NAMALWA (cell line): ENCODE data around the gene USP24.

ENCODE experiments used
- DNase-seq: peaks from one replicate; pipeline ENCODE4 v3.0.0-alpha.2; 2015; ENCODE audit warnings: low spot score

Gene USP24

DNA sequence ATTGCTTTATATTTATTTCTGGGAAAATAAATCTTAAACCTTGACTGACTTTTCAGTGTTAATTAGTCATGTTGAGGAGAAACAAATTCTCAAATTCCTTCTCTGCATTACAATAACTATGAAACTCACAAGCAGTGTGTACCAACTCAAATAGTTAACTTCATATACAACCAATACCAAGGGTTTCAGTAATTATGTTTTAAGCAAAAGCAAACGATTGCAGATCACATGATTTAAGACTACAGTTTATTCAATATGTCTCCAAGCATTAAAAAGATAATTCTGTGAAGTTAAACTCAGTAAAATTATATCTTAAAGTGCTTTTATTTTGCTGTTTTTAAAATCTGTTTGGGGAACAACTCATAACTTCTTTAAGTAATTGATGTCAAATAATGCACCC lies 147.2 kb downstream of the USP24 start:
- no peak for DNase-seq

DNA sequence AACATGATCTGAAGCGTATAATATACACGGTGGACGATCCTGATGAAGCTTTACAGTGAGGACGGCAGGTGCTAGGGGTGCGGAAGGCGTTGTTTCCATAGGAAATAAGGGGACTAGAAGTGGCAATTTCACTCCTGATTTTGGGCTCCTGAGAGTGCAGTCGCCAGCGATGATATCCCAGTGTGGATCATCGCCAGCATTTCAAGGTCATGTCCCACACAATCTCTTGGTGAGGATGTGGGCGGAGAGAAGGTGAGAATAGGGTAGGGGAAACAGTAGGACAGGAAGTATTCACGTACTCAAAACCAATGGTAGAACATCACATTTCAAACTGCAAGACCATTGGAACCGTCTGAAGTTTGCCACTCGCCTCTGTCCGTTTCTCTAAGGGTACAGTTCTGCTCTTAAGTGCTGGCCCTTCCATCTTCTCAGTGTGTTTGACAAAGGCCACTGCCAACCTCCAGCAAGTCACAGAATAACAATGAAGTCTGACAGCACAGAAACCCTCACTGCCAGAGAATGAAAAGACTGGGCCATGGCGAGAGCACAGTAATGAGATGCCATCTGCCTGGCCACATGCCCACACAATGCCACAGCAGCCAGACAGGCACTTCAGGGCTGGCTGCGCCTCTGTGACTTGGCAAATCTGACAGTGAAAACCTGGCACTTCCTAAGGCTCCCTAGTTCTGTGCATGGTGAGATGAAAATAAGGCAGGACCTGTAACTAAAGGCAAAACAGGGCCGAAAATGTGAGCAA lies 148.0 kb downstream of the USP24 start:
- no peak for DNase-seq

DNA sequence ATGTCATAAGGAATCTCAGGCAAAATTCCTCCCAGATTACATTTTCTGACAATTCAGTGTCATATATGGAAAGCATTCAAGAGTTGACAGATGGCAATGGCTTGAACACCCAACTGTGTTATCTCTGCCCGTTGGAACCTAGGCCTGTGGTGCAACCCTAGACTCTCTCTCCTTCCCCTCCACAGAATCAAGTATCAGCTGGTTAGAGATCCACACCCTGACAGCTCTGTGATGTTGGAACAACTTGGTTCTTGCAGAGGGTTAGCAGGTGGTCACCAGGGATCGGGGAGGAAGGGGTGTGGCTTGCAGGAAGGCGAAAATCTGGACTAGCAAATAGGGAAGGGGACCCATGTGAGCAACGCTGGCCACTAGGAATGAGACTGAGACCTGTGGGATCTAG lies 149.5 kb downstream of the USP24 start:
- DNase-seq: no peak

DNA sequence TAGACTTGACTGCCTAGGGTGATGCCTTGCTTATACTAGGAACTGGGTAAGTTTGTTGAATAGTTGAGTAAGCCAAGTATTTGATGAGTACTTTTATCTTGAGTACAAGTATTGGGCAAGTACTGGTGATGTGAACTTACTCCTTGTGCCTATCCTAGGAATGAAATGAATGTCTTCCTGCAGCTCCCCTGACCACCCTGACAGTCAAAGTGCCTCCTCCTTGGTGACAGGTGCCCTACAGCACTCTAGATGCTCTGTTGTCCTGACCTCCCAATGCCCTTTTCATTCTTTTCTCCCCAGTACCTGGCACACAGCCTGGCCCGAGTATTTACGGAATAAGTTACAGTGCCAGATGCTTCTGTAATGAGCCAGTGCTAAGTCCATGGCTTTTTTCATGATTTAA lies 150.3 kb downstream of the USP24 start:
- DNase-seq: no peak

DNA sequence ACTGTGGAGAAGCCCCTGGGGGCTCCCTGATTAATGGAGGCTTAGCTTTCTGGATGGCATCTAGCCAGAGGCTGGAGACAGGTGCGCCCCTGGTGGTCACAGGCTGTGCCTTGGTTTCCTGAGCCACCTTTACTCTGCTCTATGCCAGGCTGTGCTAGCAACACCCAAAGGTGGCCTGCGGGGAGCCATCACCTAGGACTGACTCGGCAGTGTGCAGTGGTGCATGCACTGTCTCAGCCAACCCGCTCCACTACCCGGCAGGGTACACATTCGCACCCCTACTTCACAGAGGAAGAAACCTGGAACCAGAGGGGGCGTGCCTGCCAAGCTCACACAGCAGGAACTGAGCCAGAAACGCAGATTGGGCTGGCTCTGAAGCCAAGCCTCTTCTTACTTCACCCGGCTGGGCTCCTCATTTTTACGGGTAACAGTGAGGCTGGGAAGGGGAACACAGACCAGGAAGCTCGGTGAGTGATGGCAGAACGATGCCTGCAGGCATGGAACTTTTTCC lies 151.0 kb downstream of the USP24 start:
- peak; percentile 45 for DNase-seq

DNA sequence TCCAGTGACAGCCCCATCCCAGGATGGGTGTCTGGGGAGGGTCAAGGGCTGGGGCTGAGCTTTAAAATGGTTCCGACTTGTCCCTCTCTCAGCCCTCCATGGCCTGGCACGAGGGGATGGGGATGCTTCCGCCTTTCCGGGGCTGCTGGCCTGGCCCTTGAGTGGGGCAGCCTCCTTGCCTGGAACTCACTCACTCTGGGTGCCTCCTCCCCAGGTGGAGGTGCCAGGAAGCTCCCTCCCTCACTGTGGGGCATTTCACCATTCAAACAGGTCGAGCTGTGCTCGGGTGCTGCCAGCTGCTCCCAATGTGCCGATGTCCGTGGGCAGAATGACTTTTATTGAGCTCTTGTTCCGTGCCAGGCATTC lies 151.6 kb downstream of the USP24 start:
- DNase-seq: no peak

DNA sequence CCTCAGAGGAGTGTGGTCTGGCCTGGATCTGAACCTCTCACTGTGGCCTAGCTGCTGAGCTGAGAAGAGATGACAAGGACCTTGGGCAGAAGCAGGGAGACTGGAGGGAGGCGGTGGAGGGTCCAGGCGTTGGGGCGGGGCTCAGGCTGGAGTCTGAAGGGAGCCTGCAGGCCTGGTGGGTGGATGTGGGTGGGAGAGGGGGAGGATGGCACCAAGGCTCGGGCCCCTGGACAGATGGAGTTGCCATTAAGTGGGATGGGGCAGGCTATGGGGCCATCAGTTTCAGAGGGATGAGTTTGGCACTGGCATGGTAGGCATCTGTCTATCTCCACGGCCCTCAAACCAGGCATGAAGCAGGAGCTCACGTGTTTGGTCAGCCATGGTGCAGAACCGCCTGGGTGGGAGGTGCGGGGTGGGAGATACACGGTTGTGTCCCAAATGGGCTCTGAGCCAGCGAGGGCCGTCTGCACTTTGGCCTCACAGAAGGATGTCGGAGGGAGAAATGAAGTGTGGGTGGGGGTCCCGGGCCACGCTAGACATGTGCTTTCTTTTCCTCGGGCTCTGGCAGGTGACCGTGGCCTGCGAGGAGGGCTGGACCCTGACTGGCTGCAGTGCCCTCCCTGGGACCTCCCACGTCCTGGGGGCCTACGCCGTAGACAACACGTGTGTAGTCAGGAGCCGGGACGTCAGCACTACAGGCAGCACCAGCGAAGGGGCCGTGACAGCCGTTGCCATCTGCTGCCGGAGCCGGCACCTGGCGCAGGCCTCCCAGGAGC lies 152.2 kb downstream of the USP24 start:
- DNase-seq: no peak

DNA sequence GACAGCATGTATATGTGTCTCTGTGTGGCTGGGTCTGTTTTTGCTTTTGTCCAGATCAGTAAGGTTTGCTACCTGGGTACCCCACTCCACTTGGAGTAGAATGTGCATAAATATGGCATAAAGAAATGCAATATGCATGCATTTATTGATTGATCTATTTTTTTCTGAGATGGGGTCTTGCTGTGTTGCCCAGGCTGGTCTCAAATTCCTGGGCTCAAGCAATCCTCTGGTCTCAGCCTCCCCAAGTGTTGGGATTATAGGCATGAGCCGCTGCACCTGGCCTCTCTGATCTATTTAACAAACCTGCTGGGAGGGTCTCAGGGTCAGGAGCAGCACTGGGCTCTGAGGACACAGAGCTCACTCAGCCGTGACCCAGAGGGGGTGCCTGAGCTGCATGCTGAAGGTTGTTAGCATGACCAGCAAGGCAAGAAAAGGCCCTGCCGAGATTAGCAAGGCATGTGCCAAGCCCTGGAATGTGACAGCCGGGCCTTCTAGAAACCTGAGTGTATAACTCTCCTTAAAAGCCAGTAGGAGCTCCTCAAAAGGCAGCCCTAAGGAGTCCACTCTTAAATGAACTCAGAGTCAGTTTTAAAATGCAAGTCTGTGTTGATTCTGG lies 153.3 kb downstream of the USP24 start:
- no peak for DNase-seq

DNA sequence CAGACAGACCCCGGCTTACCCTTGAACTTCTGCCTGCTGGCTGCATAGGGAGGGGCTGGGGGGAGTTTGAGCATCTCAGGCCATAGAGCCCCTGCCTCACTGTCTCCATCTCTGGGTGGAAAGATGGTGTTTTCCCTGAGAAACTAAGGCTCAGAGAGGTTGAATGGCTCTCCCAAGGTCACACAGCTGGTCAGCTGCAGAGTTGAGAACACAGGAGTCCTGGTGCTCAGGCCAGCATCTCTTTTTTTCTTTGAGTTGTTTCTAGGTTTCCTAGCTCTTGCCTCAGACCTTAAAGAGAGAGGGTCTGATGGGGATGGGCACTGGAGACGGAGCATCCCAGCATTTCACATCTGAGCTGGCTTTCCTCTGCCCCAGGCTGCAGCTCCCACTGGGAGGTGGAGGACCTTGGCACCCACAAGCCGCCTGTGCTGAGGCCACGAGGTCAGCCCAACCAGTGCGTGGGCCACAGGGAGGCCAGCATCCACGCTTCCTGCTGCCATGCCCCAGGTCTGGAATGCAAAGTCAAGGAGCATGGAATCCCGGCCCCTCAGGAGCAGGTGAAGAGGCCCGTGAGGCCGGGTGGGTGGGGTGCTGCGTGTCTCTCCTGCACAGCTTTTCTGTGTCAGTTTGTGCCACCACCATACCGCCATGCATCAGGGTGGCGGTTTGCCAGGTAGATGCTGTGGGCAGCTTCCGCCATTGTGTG lies 154.0 kb downstream of the USP24 start:
- no peak for DNase-seq

DNA sequence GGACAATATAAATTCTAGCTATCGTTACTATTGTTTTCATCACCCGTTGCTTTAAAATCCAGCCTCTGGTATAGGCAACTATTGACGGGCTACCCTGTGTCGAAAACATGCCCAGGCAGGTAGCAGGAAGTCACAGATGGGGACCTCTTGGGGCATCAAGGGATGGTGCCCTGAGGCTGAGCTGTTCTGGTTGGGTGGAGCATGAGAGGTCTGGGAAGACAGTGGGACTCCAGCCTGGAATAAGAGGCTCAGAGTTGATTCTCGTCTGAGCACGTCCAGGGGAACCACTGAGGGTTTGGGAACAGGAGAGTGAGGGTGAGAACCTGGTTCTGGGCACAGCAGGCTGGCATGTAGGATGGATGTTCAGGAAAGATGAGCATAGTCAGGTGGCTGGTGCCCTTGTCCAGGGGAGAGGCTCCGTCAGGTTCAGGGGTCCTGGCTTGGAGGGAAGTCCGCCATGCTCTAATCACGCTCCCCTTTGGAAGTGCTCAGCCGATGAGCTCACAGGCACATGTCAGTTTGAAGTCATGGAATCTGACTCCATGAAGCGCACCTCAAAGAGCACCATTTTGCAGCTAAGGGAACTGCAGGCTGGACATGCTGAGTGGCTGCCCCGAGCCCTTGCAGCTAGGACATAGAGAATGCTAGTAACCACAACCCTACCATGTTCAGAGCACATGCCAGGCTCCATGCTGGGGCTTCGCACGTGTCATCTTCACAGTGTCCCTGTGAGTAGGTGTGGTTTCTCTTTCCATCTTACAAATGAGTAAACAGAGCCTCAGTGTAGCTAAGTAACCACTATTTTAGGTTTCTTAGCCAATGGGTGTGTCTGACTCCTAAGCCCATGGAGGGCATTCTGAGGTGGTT lies 154.8 kb downstream of the USP24 start:
- peak; percentile 9 for DNase-seq

DNA sequence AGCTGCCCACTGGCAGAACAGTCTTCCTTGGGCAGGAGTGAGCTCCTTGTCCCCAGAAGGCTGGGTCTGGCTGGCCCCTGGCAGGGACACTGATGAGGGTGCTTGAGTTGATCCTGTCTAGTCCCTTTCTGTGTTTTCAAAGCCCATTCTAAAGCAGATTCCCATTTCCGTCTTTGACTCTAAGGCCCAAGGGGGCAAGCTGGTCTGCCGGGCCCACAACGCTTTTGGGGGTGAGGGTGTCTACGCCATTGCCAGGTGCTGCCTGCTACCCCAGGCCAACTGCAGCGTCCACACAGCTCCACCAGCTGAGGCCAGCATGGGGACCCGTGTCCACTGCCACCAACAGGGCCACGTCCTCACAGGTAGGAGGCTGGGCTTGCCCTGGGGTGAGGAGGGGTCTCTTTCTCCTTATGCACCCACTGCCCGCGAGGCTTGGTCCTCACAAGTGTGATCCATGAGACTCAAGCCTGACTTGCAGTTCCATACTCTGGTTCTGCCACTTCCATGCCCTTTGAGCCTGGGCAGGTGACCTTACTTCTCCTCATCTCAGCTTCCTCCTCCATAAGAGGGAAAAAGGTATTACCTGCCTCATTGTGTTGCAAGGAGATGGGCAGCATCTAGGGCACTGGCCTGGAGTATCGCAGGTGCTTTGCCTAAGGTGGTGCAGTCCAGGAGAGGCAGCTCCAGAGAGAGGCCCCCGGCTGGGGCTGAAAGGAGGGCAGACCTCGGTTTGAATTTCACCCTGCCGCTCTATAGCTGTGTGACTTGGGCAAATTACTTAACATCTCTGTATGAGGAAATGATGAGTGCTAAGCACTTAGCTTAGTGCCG lies 155.6 kb downstream of the USP24 start:
- DNase-seq: no peak

DNA sequence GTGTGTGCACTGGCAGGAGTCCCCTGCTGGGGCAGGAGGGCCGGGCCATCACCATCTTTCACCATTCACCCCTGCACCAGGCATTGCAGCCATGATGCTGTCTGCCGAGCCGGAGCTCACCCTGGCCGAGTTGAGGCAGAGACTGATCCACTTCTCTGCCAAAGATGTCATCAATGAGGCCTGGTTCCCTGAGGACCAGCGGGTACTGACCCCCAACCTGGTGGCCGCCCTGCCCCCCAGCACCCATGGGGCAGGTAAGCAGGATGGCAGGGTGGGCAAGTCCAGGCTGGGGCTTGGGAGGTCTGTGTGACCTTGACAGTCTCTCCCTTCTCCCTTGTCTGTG lies 157.2 kb downstream of the USP24 start:
- no peak for DNase-seq

DNA sequence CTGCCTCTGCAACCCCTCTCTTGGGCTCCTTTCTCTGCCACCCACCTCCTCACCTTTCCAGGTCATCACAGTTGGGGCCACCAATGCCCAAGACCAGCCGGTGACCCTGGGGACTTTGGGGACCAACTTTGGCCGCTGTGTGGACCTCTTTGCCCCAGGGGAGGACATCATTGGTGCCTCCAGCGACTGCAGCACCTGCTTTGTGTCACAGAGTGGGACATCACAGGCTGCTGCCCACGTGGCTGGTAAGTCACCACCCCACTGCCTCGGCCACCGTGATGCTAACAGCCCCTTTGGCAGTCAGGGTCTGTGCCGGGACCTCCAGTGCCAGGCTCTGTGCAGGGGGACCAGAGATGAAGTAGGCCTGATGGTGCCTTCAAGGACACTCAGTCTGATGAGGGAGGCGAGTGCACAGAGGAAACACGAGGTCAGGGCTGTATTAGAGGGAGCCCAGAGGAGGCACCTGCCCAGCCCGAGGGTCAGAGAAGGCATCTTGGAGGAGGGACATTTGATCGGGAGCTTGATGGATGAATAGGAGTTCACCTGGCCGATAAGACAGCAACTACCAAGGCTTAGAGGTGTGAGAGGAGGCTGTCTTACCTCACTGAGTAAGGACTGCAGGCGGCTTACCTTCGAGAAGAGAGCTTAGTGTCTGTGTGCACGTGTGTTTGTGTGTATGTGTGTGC lies 157.8 kb downstream of the USP24 start:
- DNase-seq: no peak

DNA sequence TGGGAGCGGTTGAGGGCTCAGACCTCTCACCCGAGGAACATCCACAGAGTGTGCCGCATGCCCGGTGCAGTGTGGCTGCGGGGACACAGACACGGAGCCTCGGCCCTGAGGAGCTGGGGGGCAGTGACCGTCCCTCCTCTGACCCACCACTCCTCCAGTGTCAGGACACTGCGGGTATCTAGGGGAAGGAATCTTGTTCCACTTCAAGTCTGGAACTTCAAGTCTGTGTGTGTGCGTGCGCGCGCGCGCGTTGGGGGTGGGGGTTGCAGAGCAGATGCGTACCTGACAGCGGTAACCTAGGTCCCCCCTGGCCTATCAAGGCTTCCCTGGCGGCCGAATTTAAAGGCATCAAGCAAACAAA lies 158.6 kb downstream of the USP24 start:
- DNase-seq: no peak

DNA sequence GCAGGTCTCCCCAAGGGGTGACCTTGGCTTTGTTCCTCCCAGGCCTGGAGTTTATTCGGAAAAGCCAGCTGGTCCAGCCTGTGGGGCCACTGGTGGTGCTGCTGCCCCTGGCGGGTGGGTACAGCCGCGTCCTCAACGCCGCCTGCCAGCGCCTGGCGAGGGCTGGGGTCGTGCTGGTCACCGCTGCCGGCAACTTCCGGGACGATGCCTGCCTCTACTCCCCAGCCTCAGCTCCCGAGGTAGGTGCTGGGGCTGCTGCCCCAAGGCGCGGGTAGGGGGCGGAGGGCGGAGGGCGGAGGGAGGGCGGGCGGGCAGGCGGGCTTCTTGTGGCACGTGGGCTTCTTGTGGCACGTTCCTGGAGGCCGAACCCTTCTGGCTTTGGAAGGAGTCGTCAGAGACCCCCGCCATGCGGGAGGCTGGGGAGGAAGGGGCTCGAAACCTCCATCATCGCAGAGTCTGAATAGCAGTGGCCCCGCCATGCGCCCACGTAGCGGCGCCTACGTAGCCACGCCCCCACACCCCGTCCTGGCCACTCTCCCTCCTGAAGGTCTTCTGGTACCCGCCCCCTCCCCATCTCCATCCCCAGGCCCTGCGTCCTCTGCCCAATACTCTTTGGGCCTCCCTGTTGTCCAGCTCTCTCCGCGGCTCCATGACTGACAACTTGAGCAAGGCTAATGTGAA lies 159.1 kb downstream of the USP24 start:
- DNase-seq: no peak

DNA sequence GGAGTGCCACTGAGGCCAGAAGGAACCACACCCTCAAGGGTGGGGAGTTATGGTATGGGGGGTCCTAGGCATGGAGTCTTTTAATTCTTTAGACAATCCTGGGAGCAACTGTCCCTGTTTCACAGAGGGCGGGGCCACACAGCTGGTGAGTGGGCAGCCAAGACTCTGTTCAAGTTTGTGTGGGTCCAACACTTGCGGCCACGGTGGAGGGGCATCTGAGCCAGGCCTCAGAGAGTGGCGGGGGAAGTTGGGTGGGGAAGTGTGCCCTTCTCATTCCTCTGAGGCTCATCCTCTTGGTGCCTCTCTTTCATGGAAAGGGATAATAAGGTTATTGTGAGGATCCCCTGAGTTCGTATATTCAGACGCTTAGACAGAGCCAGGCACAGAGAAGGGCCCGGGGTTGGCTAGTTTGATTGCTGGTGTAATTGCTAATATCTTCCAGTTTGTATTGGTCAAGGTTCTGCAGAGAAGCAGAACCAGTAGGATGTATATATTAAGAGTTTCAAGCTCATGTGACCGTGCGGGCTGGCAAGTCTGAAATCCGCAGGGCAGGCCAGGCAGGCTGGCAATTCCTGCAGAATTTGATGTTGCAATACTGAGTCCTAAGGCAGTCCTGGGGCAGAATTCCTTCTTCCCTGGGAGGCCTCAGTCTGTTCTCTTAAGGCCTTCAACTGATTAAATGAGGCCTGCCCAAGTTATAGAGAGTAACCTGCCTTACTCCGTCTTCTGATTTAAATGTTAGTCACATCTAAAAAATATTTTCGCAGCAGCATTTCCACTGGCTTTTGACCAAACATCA lies 159.9 kb downstream of the USP24 start:
- no peak for DNase-seq

DNA sequence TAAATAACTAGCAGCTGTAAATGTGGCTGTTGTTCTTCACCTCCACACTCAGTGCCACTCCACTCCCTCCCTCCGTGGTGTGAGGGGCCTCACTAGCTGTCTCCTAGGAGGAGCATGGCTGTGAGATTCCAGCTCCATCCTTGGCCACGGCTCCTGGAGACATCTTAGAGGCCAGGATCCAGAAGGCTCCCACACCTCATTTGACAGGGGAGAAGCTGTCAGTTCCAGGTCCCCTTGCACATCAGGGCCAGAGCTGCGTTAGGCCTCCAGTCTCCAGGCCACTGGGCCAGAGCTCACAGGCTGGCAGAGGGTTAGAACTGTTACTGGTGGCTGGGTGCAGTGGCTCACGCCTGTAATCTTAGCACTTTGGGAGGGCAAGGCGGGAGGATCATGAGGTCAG lies 160.8 kb downstream of the USP24 start:
- DNase-seq: no peak

DNA sequence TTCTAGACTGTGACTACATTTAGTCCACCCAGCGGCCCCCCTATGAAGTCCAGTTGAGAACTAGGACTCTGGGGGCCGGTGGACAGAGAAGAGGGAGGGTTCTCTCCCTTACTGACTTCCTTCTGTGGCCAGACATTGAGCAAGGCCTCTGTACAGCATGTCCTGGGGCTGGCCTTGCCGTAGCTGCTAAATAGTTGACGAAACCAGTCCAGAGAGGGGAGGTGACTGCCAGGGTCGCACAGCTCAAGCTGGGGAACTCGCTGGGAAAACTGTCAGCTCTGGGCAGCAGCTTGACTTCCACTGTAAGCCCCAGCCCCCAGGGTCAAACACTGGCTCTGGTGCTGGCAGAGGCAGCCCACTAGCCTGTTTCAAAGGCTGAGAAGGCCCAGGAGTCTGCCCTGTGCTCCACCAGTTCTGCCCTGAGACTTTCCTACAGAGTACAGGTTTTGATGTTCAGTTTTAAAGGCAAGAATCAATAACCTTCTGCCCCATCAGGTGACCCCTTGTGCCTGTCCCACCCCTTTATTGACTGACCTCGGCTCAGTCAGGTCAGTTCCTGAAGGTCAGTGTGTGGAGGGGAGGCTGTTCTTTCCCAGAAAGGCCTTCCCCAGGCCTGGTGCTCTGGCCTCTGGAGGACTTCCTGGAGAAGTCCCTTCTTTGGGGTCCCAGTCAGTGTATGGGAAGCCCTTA lies 161.8 kb downstream of the USP24 start:
- DNase-seq: no peak
